ACHN (cell line): ENCODE results near the gene CSNK1A1.
A peak's percentile ranks its signal among the peaks of the same experiment; 100 is the strongest.

Source experiments
- DNase-seq: peaks from one replicate; pipeline ENCODE4 v3.0.0-alpha.2; 2015
- in situ Hi-C: cut with HindIII; loops from 2 replicates; pipeline ENCODE4 v1.10.0; 2017; ENCODE audit warnings: low sequenced_read_pairs, low pct_ligation_motif_present, low pct_unique_long_range_greater_than_20kb

The CSNK1A1 gene

DNA sequence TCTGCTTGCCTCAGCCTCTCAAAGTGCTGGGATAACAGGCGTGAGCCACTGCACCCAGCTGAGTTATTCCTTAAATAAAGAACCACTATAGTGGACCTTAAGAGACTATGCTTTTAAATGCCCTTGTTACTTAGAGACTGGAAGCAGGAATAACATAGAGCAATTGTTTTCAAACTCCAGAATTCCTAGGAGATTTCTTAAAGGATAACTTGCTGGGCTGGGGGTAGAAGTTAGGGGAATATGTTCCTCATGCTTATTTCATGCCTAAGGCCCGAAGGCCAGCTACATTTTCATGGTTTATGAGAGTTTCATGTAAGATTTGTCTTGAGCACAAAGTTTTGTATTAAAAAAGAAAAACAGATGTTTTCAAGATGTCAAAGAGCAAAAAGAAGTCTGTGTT is 48.2 kb downstream of the CSNK1A1 start:
- no peak for DNase-seq
- in situ Hi-C loops: no loop called here

- in situ Hi-C loops: no loop called here
- DNase-seq: peak; percentile 31
These were observed 50.2 kb downstream of the CSNK1A1 start for GRCh38 chr5:149500922-149501582.

- DNase-seq: no peak
- in situ Hi-C loops: no loop called here
These were observed 52.4 kb downstream of the CSNK1A1 start for GRCh38 chr5:149498724-149499336.

DNA sequence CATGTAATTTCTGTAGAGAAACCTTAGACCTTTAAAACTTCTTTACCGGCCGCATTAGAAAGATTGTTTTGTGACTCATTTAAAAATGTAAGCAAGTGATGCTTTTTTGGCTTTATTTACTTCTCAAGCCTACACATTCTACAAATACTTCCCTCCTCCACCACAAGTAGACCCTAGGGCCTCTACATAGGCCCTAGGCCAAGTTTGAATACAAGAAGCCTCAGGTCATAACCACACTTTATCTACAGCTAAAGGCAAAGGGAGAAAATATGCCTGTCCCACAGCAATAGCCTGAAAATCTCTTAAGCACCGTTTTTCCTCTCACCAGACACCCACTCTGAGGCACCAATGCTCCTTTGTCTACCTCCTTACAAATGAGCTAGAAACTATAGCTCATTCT is 53.9 kb downstream of the CSNK1A1 start:
- in situ Hi-C loops: no loop called here
- DNase-seq: no peak

DNA sequence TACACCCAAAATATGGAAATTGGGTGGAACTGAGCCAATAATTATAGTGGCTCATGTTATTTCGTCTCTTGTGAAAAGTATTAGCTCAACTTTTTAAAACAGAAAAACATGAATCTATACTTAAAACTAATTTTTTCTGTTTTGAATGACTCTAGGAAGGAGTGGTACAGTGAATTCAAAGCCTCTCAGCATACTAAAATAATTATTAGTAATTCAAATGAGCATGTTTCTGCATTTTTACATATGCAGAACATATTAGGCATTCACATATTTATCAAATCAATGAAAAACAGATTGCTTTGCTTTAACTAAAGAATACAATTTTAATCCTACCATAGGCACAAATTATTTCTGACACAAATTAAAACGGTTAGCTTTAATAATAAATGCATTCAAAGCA is 54.3 kb downstream of the CSNK1A1 start:
- no peak for DNase-seq
- in situ Hi-C loops: no loop called here

- in situ Hi-C loops: no loop called here
- no peak for DNase-seq
These were observed 55.1 kb downstream of the CSNK1A1 start for GRCh38 chr5:149496166-149496565.

GRCh38 chr5:149495673-149496072 is 55.6 kb downstream of the CSNK1A1 start:
- in situ Hi-C loops: no loop called here
- no peak for DNase-seq

GRCh38 chr5:149493316-149493715 is 57.9 kb downstream of the CSNK1A1 start:
- DNase-seq: no peak
- in situ Hi-C loops: no loop called here

- no peak for DNase-seq
- in situ Hi-C loops: no loop called here
These were observed 58.5 kb downstream of the CSNK1A1 start for GRCh38 chr5:149492781-149493180.

- in situ Hi-C loops: no loop called here
- no peak for DNase-seq
These were observed 60.4 kb downstream of the CSNK1A1 start for GRCh38 chr5:149490599-149491485.

DNA sequence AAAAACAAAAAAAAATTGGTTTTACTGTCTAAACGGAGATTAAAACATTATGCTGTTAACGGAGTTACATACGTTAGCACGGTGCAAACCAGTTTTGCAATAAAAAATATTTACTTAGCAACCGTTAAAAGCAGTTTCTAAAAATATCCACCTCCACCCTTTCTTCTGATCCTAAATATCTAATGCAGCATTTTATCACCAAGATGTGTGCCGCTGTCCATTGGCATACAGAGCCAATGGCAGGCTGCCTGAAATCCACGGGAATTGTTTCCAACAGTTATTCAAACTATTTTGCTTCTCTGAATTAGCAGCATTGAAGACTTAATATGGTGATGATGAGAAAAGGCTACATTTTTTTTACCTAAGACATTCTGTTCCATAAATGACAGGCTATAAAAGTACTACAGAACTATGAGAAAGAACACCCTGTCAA is 61.6 kb downstream of the CSNK1A1 start:
- in situ Hi-C loops: no loop called here
- no peak for DNase-seq

DNA sequence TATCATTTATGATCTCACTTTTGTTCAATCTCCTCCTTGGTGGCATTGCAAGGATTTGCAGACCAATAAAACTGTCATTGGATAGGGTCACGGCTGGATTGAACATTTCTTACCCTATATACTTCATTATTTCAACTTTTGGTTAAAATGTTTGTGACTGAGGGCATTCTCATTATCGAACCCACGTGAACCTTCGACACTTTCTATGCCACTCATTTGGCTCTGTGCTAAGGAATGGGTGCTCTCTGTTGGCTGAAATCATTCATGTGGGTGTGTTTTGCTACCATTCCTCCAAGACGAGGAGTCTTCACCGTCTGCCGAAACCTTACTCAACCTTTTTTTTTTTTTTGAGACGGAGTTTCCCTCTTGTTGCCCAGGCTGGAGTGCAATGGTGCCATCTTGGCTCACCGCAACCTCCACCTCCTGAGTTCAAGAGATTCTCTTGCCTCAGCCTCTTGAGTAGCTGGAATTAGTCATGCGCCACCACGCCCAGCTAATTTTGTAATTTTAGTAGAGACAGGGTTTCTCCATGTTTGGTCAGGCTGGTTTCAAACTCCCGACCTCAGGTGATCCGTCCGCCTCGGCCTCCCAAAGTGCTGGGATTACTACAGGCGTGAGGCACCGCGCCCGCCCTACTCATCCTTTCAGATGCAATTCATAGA is 62.5 kb downstream of the CSNK1A1 start:
- in situ Hi-C loops: no loop called here
- DNase-seq: no peak

- in situ Hi-C loops: no loop called here
- DNase-seq: no peak
These were observed 63.6 kb downstream of the CSNK1A1 start for GRCh38 chr5:149487672-149488071.

- in situ Hi-C loops: no loop called here
- peak; percentile 54 for DNase-seq
These were observed 64.3 kb downstream of the CSNK1A1 start for GRCh38 chr5:149486726-149487635.

GRCh38 chr5:149485655-149486615 is 65.3 kb downstream of the CSNK1A1 start:
- DNase-seq: peak; percentile 85
- in situ Hi-C loops: no loop called here

- in situ Hi-C loops: no loop called here
- DNase-seq: no peak
These were observed 69.8 kb downstream of the CSNK1A1 start for GRCh38 chr5:149481485-149481884.

DNA sequence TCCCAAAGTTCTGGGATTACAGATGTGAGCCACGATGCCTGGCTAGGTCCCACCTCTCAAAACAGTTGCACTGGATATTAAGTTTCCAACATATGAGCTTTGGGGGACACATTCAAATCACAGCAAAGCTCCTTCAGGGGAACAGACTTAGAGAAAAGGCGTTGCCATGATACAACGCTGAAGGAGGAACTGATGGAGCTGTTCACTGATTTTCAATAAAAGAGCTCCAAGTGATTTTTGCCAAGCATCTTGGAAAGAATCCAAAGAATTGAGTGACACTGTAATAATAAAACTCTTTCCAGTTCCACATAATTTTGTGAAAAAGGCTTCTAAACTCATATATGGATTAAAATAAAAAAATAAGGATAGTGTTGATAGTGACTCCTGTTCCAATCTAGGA is 72.5 kb downstream of the CSNK1A1 start:
- no peak for DNase-seq
- in situ Hi-C loops: no loop called here
